ENCODE results near the gene CRNKL1.
"Not testable (repeated sequence)": the region's sequence is repeated elsewhere in the genome, so short reads cannot be mapped to it uniquely, and the experiment has no call there.

The CRNKL1 gene

DNA sequence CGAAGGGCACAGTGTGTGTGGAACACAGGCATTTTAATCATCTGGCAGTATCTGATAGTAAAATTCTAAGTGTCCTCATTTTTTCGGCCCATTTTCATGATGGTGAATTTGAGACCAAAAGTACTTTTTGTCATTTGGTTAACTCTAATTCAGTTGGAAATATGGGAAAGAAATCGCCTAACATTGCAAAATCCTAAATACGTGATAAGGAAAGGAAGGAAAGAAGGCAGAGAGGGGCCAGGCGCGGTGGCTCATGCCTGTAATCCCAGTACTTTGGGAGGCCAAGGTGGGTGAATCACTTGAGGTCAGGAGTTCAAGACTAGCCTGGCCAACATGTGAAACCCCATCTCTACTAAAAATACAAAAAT lies 48.3 kb downstream of the CRNKL1 start:
- not testable (repeated sequence) for DNase-seq

DNA sequence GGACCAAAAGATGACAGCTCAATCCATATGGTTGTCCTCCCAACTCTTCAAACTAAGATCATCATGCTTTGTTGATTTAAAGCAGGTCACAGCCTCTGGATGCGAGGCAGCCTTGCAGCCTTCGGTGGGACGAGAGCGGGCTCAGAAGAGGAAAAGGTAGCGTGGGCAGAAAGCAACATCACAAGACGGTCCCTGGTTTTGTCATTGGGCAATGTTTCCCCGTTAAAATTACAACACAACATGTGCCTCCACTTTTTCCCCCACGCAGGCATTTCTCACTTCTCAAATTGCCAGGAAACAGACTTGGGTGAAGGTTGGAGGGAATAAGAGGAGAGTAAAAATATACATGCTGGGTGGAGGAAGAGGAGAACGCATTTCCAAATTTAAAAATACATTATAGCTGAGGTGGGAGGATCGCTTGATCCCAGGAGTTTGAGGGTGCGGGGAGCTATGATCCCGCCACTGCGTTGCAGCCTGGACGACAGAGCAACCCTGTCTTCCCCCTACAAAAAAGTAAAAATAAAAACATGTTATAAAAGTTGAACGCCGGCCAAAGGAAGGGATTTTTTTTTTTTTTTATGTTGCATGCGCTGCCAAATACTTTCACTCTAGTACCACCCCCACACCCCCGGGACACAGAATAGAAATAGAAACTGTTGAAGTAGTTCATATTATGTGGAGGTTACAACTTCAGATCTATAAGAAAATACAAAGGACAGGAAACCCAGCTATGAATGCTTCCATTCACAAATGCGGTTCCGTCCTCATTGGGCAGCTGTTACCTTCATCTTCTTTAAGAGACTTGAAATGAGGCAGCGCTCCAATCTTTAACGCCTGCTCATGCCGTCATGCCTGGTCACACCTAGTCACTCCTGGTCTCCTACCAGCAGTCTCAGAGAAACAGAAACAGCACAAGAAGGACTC lies 49.0 kb downstream of the CRNKL1 start:
- peak; percentile 33 for DNase-seq

DNA sequence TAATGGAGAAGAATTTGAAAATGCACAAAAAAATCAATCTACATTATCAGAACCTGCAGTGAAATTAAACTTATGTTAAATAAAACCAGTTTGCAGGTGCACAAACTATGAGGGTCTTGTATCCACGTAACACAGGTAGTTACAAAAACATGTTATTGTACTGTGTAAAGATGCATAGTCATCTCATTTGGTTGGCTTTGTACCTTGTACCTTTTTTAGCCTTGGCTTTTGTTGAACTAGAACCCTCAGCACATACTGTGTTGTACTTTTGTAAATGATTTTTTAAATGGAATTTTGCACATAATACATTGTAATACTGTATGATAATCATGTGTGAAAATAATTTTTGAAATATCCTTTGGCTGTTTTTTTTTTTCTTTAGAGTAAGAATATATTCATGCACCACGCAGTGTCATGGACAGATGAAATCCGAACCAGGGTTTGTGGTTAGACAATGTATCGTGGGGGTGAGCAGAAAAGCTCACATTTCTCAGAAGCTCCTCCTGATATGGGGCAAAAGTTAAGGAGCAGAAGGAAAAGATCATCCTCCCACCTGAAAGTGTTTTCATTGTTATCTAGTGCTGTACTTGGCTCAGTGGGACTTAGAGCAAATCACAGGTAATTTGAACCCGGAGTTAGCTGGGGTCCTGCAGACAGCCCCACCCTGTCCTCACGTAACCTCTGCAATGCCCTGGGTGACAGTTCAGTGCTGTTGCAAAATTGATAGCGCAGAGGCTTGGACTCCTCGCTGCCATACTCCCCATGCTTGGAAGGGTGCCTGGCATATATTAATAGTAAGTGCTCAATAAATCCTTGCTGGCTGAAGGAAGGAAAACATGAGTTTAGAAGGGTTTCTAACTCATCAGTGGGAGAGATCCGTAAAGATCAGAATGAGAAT lies 49.9 kb downstream of the CRNKL1 start:
- DNase-seq, result peak; percentile 40

DNA sequence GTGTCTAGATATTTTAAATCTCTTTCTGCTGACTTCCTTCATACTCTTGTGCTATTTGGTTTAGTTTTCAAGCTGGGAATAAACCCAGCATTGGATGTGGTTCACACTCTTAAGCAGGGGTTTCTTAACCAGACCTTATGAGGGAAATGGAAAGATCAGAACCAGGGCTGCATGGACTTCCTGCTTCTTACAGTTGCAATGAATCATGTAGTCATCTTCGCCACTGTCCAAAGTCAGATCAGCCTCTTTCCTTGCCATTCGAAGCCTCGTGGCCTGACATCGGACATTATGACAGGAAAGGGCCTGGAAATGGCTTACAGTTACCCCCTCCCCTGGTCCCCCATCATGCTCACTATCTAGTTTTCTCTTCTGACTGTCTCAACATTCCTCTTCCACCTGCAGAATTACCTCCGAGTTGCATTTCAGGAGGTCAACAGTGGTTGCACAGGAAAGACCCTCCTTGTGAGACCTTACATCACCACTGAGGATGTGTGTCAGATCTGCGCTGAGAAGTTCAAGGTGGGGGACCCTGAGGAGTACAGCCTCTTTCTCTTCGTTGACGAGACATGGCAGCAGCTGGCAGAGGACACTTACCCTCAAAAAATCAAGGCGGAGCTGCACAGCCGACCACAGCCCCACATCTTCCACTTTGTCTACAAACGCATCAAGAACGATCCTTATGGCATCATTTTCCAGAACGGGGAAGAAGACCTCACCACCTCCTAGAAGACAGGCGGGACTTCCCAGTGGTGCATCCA lies 51.9 kb downstream of the CRNKL1 start:
- no peak for DNase-seq

DNA sequence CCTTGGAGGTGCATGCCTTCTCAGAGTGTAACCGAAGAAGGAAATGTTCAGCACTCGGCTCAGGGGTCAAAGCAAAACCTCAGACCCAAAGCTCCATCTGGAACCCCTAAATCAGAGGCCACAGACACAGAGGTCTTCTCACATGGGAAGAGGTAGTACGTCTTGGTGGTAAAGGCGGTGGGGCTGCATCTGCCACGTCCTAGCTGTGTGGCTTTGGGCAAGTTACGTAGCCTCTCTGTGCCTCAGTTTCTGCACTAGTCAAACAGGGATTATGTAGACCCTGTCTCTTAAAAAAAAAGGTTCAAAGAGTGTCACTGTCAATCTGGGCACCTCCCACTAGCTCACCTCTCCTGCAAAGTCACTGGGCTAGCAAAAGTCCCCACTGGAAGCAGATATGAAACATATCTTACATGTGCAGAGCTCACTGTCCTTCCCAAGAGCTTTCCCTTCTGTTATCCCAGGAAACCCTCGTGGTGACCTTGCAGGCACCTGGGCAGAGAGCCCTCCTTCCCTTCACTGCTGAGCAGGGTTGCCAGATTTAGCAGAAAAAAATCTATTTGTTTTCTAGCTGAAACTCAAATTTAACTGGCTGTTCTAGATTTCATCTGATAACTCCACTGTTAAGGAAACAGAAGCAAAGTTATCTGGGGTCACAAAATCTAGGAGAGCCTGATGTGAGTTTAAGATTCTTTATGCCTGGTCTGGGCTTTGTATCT lies 53.1 kb downstream of the CRNKL1 start:
- DNase-seq, result no peak

DNA sequence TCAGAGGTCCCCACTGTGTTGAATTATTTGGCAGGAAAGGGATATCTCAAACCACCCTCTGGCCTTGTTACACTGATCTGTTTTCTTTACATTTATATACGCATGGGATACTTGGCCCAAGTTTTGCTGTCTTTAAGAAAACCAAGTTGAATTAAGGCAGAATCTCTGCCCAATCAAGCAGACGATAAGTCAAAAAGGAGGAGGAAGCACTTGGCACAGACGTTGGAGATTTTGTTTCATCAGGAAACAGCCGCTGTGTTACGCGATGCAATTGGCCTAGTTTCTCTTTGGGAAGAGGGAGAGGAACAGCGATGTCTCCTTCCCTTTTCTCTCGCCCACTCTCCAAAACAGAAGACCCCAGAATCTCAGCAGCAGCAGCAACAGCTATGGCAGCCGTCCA lies 55.3 kb downstream of the CRNKL1 start:
- DNase-seq, result no peak

DNA sequence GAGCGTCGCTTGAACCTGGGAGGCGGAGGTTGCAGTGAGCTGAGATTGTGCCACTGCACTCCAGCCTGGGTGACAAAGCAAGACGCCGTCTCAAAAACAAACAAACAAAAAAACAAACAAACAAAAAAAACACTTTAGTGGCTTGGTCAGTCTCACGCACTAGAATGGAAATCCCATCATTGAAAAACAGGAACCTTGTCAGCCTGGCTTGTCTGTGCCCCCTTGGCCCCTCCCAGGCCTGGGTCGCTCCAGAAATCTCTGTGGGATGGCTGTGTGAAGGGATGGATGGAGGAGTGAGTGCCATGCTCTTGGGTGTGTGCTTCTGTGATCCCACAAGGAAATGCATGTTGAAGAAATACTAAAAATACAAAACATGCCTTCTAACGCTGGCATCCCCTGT lies 56.0 kb downstream of the CRNKL1 start:
- DNase-seq, result no peak

DNA sequence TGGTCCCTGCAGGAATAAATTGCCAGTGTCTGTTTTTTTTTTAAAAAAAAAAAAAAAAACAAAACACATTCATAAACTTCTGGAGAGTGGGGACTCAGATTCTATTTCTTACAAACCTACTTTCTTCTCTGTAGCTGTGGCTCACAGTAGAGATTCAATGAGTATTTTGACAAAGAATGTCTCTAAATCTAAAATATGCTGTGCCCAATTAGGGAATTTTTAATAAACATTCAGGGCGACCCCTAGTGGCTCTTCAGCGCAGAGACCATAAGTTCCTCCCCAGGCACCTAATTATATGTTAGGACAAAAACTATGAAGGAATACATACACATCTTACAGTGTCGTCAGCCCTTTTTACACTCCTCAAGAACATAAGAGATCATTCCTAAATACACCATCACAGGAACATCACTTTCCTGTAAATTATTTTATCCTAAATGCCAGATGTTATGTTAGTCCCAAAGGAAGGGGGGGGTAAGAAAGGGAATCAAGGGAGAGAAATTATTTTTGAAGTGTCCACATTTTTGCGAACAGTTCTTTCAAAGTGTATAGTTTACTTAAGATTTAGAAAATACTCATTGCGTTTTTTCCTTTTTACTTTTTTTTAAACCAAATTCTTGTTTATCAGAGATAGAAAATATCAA lies 56.9 kb downstream of the CRNKL1 start:
- DNase-seq, result peak; percentile 75

DNA sequence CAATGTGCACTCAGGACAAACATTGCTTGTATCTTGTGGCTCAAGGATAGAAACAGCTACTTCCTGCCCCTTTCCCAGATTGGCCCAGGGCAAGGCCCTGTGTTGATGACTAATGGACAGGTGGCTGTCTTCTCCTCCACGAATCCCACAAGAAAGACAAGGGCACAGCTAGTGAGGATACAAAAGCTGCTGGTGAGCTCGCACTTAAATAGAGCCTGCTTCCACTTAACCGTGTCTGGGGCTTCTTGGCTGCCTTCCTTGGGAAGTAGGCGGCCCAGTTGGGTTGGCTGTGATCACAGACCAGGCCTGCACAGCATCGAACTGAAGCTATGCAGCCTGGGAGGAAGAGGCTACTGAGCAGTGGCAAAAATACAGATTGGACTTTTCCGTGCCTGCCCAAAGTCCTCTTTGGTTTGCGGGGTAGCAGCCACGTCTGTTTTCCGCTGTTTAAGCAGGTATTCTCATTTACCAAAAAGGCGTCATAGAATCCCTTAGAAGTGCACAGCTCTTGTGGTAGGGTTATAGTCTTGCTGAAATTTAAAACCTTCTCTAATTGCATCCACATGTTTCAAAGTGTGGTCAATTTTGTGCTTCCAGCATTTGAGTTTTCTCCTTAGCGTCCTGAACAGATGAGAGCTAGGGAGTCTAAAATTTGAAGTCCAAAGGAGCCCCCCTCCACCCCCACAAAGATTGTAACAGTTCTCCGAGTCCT lies 58.2 kb downstream of the CRNKL1 start:
- DNase-seq, result peak; percentile 73

DNA sequence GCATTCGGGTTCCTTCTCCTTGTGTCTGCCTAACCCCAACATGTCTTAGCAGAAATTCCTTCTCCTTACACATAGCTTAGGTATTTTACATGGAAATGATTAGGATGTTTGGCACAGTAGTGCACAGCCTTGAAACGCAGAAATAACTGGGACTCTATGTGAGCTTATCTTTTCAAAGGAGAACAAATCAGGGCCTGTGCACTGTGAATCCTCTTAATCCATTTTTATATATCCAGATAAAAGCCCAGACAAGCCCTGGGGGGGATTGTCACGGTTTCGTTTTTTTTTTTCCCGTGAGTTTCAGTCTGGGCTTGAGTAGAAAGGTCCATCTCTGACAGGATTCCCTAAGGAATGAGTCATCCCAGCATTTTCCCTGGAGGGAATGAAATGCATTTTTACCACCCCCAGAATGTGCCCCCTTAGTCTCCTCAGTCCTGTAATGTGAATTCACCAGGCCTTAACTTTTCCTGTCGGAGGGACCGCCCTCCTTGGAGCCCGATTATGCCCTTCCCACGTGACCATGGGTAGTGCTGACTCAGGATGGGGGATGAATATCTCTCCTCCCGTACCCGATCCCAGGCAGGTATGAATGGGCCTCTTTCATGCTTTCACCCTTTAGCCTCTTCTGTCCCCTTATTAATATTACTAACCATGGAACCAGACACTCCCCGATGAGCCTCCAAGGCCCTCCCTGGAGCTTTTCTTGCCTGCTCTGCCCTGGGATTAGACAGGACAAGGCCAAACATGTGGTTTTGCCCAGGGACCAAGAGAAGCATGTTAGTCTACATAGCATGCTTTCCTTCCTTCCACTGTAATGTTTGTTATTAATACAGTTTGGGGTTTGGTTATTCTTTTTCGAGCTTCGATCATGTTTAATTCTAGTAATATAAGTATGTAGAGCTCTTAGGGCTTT lies 59.0 kb downstream of the CRNKL1 start:
- DNase-seq, result peak; percentile 95

DNA sequence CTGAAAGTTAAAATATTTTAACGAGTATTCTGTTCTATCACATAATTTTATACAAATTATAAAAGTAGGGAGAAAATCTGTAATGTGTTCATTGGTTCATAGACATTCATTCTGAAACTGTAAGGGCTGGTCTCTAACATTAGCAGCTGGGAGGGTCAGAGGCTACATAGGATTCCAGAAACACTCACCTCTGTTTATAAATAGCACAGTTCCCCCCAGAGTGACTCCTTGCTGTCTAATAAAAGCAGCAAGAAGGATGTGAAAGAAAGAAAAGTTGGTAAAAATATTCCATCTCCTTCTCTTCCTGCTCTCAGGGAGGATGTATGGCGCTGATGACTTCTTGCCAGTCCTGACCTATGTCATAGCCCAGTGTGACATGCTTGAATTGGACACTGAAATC lies 60.4 kb downstream of the CRNKL1 start:
- DNase-seq, result no peak

DNA sequence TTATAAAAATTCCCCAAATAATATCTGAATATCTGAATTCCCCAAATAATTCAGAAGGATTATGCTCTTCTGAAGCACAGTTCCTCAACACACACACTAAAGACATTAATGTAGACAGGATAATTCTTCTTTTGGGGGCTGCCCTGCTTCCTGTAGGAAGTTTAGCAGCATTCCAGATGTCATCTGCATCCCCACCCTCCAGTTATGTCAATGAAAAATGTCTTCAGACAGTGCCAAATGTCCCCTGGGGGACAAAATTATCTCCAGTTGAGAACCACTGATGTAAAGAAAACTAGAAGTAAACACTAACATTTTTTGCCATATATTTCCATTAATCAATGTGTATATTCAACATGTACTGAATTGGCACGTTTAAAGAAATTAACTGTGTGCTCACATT lies 61.0 kb downstream of the CRNKL1 start:
- DNase-seq, result no peak

DNA sequence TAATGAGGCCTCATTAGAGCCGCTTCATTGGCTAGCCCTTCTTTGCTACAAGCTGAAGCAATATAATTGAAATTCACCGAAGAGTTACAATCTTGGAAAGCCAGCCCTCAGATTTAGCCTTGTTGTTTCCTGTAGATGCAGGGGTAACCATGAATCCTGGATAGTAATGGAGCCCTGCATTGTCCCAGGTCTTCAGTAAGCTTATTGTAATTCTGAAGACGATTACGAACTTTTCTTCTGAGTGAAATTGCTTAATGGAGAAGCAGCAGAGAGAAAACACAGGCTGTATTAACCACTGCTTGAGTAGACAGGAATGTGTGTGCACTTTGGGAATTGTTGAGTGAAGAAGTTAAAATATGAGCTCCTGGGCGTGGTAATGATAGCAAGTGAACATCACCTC lies 61.4 kb downstream of the CRNKL1 start:
- DNase-seq, result peak; percentile 70

DNA sequence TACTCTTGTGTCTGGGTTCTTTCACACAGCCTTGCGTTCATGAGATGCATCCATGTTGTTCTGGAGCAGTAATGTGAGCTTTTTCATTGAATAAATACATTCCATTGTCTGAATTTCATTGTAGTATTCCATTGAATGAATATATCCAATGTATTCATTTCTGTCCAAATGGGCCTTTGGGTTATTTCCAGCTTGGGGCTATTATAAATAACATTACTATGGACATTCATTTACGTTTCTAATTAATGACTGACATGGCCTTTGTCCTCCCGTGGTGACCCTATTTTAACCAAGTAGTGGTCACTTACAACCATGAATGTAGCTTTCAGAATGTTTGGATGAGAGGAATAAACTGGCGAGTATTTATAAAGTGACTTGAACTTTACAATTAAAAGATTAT lies 65.2 kb downstream of the CRNKL1 start:
- no peak for DNase-seq

DNA sequence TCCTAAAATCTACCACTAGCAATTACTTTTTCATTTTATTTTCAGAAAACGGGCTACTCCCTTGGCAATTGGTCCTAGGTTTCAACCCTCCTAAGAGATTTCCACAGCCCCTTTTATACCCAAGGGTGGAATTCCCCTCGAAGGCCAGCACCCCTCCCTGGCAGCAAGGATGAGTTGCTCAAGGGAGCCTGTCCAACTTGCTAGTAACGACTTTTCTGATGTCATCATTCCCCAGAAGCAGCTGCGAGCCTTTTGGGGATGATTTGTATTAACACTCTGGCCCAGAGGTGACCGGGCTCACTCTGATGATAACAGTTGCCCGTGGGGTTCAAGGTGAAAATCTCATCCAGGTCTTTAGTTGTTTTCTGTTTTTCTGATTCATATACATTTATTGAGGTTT lies 65.8 kb downstream of the CRNKL1 start:
- DNase-seq, result peak; percentile 34
